OCI-LY1 (cell line): Measurements from ENCODE around the gene ACOT12.

Experiments used
- CTCF ChIP-seq: fragments of 200-600 bp; sonication (generic), shearing (Covaris generic); IDR thresholded peaks from 2 replicates; pipeline ENCODE4 v1.5.1; 2017; ENCODE audit warnings: mild to moderate bottlenecking, antibody characterized with exemption, low read length, moderate library complexity, mixed read lengths
- EZH2 ChIP-seq: fragments of 200-600 bp; sonication (generic), shearing (Covaris generic); IDR thresholded peaks from 2 replicates; pipeline ENCODE4 v1.8.0; 2017; ENCODE audit warnings: borderline replicate concordance, mixed run types, mild to moderate bottlenecking, antibody characterized with exemption, low read length, moderate library complexity, mixed read lengths

- no peak for TF ChIP-seq CTCF
- TF ChIP-seq EZH2 = no peak
Measured at GRCh38 chr5:81300921-81301270, 93.0 kb downstream of the ACOT12 start.
